SK-N-SH treated with all-trans-retinoic acid at 6 μM for 48 hours (cell line): ENCODE data around the gene ATP7B.
"Not testable (repeated sequence)": the region's sequence is repeated elsewhere in the genome, so short reads cannot be mapped to it uniquely, and the experiment has no call there.

Experiments used
- ATAC-seq: fragments of 200-7000 bp; cut with Tn5 transposase; 3 replicates; pipeline ENCODE4 v1.9.1; 2020; ENCODE audit warnings: mild to moderate bottlenecking, moderate library complexity
- ARNTL ChIP-seq: fragments of 450-650 bp; formaldehyde crosslinking; IDR thresholded peaks from 2 replicates; pipeline ENCODE4 v1.5.0; 2020; ENCODE audit warnings: low read depth, mild to moderate bottlenecking, moderate library complexity, borderline replicate concordance
- BACH2 ChIP-seq: fragments of 250-450 bp; sonication (Bioruptor Pico); IDR thresholded peaks from 2 replicates; pipeline ENCODE4 v1.9.0; 2021; ENCODE audit warnings: mild to moderate bottlenecking, borderline replicate concordance
- CSDC2 ChIP-seq: fragments of 250-450 bp; sonication (Bioruptor Pico); IDR thresholded peaks from 2 replicates; pipeline ENCODE4 v1.5.0; 2020; ENCODE audit warnings: mild to moderate bottlenecking, moderate library complexity
- ESRRG ChIP-seq: fragments of 250-450 bp; sonication (Bioruptor Pico); IDR thresholded peaks from 2 replicates; pipeline ENCODE4 v1.6.1; 2021; ENCODE audit warnings: mild to moderate bottlenecking
- GLIS3 ChIP-seq: fragments of 250-450 bp; sonication (Bioruptor Pico); IDR thresholded peaks from 2 replicates; pipeline ENCODE4 v1.5.0; 2020; ENCODE audit warnings: mild to moderate bottlenecking, moderate library complexity
- ISL1 ChIP-seq: fragments of 250-450 bp; sonication (Bioruptor Pico); IDR thresholded peaks from 2 replicates; pipeline ENCODE4 v2.1.2; 2022; ENCODE audit warnings: mild to moderate bottlenecking, moderate library complexity
- OSR1 ChIP-seq: fragments of 250-450 bp; sonication (Bioruptor Pico); IDR thresholded peaks from 2 replicates; pipeline ENCODE4 v1.8.0; 2022; ENCODE audit warnings: moderate library complexity, mild to moderate bottlenecking, inconsistent platforms
- RARB ChIP-seq: fragments of 250-450 bp; sonication (Bioruptor Pico); IDR thresholded peaks from 2 replicates; pipeline ENCODE4 v1.8.0; 2021; ENCODE audit warnings: mild to moderate bottlenecking, moderate library complexity
- SNAI2 ChIP-seq: fragments of 250-450 bp; sonication (Bioruptor Pico); IDR thresholded peaks from 2 replicates; pipeline ENCODE4 v1.5.0; 2020; ENCODE audit warnings: mild to moderate bottlenecking, moderate library complexity
- TCF4 ChIP-seq: fragments of 250-450 bp; sonication (Bioruptor Pico); IDR thresholded peaks from 2 replicates; pipeline ENCODE4 v1.8.0; 2021; ENCODE audit warnings: mild to moderate bottlenecking, moderate library complexity, borderline replicate concordance
- TOX ChIP-seq: fragments of 250-450 bp; sonication (Bioruptor Pico); IDR thresholded peaks from 2 replicates; pipeline ENCODE4 v1.8.0; 2021; ENCODE audit warnings: mild to moderate bottlenecking, moderate library complexity, borderline replicate concordance
- ZC3H10 ChIP-seq: fragments of 250-450 bp; sonication (Bioruptor Pico); IDR thresholded peaks from 2 replicates; pipeline ENCODE4 v1.5.1; 2021; ENCODE audit warnings: mild to moderate bottlenecking, moderate library complexity
- ZFP3 ChIP-seq: fragments of 250-450 bp; sonication (Bioruptor Pico); IDR thresholded peaks from 2 replicates; pipeline ENCODE4 v1.5.0; 2020; ENCODE audit warnings: mild to moderate bottlenecking, moderate library complexity
- ZFP30 ChIP-seq: fragments of 450-650 bp; formaldehyde crosslinking; IDR thresholded peaks from 2 replicates; pipeline ENCODE4 v1.5.0; 2022; ENCODE audit warnings: mild to moderate bottlenecking, moderate library complexity
- ZNF565 ChIP-seq: fragments of 450-650 bp; formaldehyde crosslinking; conservative IDR thresholded peaks from 2 replicates; pipeline ENCODE4 v1.5.0; 2020; ENCODE audit warnings: low read depth, mild to moderate bottlenecking, moderate library complexity
- ZNF8 ChIP-seq: fragments of 450-650 bp; formaldehyde crosslinking; IDR thresholded peaks from 2 replicates; pipeline ENCODE4 v1.5.0; 2020; ENCODE audit warnings: mild to moderate bottlenecking, moderate library complexity
- TF ChIP-seq, protein P1 (sequence below): fragments of 250-450 bp; sonication (Bioruptor Pico); IDR thresholded peaks from 2 replicates; pipeline ENCODE4 v1.5.0; 2020; ENCODE audit warnings: mild to moderate bottlenecking, moderate library complexity
- TF ChIP-seq, protein P2 (sequence below): fragments of 250-450 bp; sonication (Bioruptor Pico); IDR thresholded peaks from 2 replicates; pipeline ENCODE4 v1.8.0; 2021; ENCODE audit warnings: low read depth, mild to moderate bottlenecking, moderate library complexity, borderline replicate concordance
- TF ChIP-seq, protein P3 (sequence below): fragments of 250-450 bp; sonication (Bioruptor Pico); IDR thresholded peaks from 2 replicates; pipeline ENCODE4 v1.5.1; 2021; ENCODE audit warnings: mild to moderate bottlenecking, moderate library complexity

ATP7B gene

DNA sequence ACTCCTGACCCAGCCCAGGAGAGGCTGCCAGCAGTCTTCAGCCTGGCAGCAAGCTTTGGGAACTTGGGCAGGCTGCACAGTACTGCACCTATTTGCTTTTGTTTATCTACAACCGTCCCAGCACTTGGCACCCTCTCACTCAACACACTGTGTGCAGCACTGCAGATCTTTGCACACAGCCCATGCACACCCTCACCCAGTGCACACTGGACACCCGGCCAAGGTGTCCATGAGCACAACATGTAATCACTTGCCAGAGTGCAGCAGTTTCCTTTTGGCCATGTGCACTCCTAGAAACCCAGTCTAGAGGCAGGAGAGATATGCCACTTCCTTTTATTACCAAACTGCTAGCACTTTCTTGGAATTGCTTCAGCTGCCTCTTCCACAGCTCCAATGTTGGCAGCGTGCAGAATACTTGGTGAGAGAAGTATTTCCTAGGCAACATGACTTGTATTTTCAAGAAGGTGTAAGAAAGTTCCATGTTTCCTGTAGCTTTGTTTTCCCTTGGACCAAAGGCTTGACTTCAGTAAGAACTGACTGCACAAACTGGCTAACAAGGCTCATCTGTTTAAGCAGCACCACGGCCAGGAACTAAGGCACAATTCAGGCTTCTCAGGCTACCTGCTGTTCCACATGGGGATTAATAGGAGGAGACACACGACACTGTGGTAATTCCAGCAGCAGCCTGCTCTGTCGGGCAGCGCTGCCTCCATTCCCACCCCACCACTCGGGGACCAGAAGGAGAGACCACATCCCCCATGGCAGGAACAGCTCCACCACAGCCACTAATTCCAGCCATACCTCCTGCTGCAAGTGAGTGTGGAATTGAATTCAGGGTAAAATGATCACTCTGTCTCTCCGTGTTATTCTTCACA lies 15.3 kb downstream of the ATP7B start (continued):
- no peak for TF ChIP-seq BACH2 (CRISPR knock-in tag)
- TF ChIP-seq ZC3H10 (CRISPR knock-in tag): no peak
- no peak for TF ChIP-seq ISL1 (CRISPR knock-in tag)

DNA sequence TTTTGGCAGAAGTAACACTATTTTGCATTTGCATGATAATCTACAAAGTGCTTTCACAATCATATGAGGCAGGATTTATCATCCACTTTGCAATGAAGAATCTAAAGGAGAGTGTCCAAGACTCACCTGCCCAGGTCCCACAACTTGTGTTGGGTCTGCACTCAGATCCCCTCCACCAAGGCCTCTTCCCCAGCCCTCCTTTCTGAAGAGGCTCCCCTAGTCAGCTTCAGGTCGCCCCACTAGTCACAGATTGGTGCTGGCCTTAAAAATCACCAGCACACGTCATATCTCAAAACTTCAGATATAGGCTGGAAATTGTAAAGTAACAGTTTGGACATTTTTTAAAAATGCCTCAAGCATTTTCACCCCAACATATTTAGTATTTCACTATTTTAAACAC lies 17.5 kb downstream of the ATP7B start:
- ATAC-seq: no peak
- TF ChIP-seq ARNTL (CRISPR knock-in tag) (no peak), OSR1 (CRISPR knock-in tag) (no peak), BACH2 (CRISPR knock-in tag) (no peak), ESRRG (CRISPR knock-in tag) (no peak), ZNF565 (CRISPR knock-in tag) (no peak), ZNF8 (no peak), ZFP30 (CRISPR knock-in tag) (no peak), TCF4 (no peak), GLIS3 (CRISPR knock-in tag) (no peak), SNAI2 (CRISPR knock-in tag) (no peak), ZFP3 (CRISPR knock-in tag) (no peak)
- TF ChIP-seq, protein P1, sequence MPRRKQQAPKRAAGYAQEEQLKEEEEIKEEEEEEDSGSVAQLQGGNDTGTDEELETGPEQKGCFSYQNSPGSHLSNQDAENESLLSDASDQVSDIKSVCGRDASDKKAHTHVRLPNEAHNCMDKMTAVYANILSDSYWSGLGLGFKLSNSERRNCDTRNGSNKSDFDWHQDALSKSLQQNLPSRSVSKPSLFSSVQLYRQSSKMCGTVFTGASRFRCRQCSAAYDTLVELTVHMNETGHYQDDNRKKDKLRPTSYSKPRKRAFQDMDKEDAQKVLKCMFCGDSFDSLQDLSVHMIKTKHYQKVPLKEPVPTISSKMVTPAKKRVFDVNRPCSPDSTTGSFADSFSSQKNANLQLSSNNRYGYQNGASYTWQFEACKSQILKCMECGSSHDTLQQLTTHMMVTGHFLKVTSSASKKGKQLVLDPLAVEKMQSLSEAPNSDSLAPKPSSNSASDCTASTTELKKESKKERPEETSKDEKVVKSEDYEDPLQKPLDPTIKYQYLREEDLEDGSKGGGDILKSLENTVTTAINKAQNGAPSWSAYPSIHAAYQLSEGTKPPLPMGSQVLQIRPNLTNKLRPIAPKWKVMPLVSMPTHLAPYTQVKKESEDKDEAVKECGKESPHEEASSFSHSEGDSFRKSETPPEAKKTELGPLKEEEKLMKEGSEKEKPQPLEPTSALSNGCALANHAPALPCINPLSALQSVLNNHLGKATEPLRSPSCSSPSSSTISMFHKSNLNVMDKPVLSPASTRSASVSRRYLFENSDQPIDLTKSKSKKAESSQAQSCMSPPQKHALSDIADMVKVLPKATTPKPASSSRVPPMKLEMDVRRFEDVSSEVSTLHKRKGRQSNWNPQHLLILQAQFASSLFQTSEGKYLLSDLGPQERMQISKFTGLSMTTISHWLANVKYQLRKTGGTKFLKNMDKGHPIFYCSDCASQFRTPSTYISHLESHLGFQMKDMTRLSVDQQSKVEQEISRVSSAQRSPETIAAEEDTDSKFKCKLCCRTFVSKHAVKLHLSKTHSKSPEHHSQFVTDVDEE (CRISPR knock-in tag): no peak
- TF ChIP-seq, protein P2, sequence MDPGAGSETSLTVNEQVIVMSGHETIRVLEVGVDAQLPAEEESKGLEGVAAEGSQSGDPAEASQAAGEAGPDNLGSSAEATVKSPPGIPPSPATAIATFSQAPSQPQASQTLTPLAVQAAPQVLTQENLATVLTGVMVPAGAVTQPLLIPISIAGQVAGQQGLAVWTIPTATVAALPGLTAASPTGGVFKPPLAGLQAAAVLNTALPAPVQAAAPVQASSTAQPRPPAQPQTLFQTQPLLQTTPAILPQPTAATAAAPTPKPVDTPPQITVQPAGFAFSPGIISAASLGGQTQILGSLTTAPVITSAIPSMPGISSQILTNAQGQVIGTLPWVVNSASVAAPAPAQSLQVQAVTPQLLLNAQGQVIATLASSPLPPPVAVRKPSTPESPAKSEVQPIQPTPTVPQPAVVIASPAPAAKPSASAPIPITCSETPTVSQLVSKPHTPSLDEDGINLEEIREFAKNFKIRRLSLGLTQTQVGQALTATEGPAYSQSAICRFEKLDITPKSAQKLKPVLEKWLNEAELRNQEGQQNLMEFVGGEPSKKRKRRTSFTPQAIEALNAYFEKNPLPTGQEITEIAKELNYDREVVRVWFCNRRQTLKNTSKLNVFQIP: no peak

DNA sequence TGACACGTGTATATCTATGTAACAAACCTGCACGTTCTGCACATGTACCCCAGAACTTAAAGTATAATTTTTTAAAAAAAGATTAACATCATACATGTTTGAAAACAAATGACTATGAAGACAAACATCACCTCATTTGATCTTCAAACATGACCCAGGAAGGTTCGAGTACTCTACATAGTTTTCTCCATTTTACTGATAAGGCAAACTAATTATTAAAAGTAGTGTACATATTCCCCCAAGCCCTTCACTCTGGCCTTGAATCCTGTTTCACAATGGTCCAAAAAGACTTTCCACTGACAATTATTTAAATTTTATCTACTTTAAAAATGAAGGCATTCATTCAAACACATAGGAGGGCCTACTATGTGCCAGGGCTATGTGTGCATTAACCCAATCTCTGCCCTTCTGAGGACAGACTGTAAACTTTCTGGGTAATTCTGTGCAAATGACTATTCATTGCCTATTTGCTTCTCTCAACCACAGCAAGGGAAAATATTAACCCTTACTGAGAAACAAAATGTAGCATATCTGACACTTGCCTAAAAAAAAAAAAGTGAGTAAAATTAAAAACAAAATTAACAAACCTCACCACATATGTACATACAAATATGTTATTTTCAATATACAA lies 22.1 kb downstream of the ATP7B start:
- TF ChIP-seq TOX: no peak
- TF ChIP-seq, protein P2: no peak
- no peak for TF ChIP-seq RARB (CRISPR knock-in tag)
- no peak for TF ChIP-seq ZNF8
- TF ChIP-seq ZNF565 (CRISPR knock-in tag): no peak
- TF ChIP-seq, protein P3, sequence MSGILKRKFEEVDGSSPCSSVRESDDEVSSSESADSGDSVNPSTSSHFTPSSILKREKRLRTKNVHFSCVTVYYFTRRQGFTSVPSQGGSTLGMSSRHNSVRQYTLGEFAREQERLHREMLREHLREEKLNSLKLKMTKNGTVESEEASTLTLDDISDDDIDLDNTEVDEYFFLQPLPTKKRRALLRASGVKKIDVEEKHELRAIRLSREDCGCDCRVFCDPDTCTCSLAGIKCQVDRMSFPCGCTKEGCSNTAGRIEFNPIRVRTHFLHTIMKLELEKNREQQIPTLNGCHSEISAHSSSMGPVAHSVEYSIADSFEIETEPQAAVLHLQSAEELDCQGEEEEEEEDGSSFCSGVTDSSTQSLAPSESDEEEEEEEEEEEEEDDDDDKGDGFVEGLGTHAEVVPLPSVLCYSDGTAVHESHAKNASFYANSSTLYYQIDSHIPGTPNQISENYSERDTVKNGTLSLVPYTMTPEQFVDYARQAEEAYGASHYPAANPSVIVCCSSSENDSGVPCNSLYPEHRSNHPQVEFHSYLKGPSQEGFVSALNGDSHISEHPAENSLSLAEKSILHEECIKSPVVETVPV (CRISPR knock-in tag): no peak
- TF ChIP-seq CSDC2 (CRISPR knock-in tag): no peak
- TF ChIP-seq, all 23 proteins: peak for 0
- no peak for ATAC-seq

DNA sequence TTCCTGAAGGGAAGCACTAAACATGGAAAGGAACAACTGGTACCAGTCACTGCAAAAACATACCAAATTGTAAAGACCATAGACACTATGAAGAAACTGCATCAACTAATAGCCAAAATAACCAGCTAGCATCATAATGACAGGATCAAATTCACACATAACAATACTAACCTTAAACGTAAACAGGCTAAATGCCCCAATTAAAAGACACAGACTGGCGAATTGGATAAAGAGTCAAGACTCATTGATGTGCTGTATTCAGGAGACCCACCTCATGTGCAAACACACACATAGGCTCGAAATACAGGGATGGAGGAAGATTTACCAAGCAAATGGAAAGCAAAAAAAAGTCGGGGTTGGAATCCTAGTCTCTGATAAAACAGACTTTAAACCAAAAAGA lies 26.3 kb downstream of the ATP7B start:
- not testable (repeated sequence) for ATAC-seq

DNA sequence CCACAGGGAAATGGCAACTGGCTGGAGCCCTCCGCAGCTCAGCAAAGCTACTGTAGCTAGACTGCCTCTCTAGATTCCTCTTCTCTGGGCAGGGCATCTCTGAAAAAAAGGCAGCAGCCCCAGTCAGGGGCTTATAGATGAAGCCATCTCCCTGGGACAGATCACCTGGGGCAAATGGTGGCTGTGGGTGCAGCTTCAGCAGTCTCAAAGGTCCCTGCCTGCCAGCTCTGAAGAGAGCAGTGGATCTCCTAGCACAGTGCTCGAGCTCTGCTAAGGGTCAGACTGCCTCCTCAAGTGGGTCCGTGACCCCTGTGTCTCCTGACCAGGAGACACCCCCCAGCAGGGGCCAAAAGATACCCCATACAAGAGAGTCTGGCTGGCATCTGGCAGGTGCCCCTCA lies 28.0 kb downstream of the ATP7B start:
- ATAC-seq: not testable (repeated sequence)
